Ishikawa (cell line): Measurements from ENCODE around the gene MFSD6L.

Experiments used
- CEBPB ChIP-seq: IDR thresholded peaks from 2 replicates; pipeline ENCODE4 v1.6.1; 2012
- CREB1 ChIP-seq: IDR thresholded peaks from 2 replicates; pipeline ENCODE4 v1.6.1; 2012; ENCODE audit warnings: low read depth
- EP300 ChIP-seq: IDR thresholded peaks from 2 replicates; pipeline ENCODE4 v1.6.1; 2012; ENCODE audit warnings: borderline replicate concordance
- NFIC ChIP-seq: IDR thresholded peaks from 2 replicates; pipeline ENCODE4 v1.6.1; 2012
- RAD21 ChIP-seq: IDR thresholded peaks from 2 replicates; pipeline ENCODE4 v1.6.1; 2012; ENCODE audit warnings: low read depth
- TAF1 ChIP-seq: IDR thresholded peaks from 2 replicates; pipeline ENCODE4 v1.6.1; 2012; ENCODE audit warnings: low read depth, mild to moderate bottlenecking
- TEAD4 ChIP-seq: IDR thresholded peaks from 2 replicates; pipeline ENCODE4 v1.6.1; 2012
- YY1 ChIP-seq: IDR thresholded peaks from 2 replicates; pipeline ENCODE4 v1.6.1; 2012; ENCODE audit warnings: low read depth
- TF ChIP-seq, protein P1 (sequence below): IDR thresholded peaks from 2 replicates; pipeline ENCODE4 v1.6.1; 2012
- TF ChIP-seq, protein P2 (sequence below): IDR thresholded peaks from 2 replicates; pipeline ENCODE4 v1.6.1; 2012; ENCODE audit warnings: low read depth, mild to moderate bottlenecking
- TF ChIP-seq, protein P3 (sequence below): IDR thresholded peaks from 2 replicates; pipeline ENCODE4 v1.6.1; 2012

DNA sequence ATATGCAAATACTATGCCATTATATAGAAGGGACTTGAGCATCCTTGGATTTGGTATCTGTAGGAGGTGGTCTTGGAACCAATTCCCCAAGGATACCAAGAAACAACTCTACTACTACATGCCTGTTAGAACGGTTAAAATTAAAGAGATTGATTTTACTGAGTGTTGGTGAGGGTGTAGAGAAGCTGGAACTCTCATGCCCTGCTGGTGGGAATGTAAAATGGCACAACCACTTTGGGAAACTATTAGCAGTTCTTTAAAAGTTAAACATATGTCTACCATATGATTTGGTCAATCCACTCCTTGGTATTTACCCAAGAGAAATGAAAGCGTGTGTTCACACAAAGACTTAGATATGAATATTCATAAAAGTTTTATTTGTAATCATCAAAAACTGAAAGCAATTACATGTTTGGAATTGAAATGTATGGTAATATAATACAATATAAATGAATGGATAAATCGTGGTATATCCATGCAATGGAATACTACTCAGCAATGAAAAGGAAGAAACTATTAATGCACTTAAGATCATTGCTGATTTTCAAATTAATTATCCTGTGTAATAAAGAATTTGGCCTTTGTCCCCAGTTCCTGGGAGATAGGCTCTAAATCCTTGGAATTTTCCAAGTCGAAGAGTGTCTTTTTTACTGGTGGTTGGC is 7.8 kb downstream of the MFSD6L start:
- TF ChIP-seq EP300 (no peak), TAF1 (no peak), RAD21 (no peak), CEBPB (no peak), YY1 (no peak), CREB1 (no peak), TEAD4 (no peak), NFIC (no peak)
- TF ChIP-seq, protein P1, sequence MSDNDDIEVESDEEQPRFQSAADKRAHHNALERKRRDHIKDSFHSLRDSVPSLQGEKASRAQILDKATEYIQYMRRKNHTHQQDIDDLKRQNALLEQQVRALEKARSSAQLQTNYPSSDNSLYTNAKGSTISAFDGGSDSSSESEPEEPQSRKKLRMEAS: no peak
- TF ChIP-seq, protein P2, sequence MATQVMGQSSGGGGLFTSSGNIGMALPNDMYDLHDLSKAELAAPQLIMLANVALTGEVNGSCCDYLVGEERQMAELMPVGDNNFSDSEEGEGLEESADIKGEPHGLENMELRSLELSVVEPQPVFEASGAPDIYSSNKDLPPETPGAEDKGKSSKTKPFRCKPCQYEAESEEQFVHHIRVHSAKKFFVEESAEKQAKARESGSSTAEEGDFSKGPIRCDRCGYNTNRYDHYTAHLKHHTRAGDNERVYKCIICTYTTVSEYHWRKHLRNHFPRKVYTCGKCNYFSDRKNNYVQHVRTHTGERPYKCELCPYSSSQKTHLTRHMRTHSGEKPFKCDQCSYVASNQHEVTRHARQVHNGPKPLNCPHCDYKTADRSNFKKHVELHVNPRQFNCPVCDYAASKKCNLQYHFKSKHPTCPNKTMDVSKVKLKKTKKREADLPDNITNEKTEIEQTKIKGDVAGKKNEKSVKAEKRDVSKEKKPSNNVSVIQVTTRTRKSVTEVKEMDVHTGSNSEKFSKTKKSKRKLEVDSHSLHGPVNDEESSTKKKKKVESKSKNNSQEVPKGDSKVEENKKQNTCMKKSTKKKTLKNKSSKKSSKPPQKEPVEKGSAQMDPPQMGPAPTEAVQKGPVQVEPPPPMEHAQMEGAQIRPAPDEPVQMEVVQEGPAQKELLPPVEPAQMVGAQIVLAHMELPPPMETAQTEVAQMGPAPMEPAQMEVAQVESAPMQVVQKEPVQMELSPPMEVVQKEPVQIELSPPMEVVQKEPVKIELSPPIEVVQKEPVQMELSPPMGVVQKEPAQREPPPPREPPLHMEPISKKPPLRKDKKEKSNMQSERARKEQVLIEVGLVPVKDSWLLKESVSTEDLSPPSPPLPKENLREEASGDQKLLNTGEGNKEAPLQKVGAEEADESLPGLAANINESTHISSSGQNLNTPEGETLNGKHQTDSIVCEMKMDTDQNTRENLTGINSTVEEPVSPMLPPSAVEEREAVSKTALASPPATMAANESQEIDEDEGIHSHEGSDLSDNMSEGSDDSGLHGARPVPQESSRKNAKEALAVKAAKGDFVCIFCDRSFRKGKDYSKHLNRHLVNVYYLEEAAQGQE: no peak
- TF ChIP-seq, protein P3, sequence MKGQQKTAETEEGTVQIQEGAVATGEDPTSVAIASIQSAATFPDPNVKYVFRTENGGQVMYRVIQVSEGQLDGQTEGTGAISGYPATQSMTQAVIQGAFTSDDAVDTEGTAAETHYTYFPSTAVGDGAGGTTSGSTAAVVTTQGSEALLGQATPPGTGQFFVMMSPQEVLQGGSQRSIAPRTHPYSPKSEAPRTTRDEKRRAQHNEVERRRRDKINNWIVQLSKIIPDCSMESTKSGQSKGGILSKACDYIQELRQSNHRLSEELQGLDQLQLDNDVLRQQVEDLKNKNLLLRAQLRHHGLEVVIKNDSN: no peak
